ENCODE measurements around the gene PRSS48.
"Not testable (repeated sequence)": the region's sequence is repeated elsewhere in the genome, so short reads cannot be mapped to it uniquely, and the experiment has no call there.

PRSS48 gene

DNA sequence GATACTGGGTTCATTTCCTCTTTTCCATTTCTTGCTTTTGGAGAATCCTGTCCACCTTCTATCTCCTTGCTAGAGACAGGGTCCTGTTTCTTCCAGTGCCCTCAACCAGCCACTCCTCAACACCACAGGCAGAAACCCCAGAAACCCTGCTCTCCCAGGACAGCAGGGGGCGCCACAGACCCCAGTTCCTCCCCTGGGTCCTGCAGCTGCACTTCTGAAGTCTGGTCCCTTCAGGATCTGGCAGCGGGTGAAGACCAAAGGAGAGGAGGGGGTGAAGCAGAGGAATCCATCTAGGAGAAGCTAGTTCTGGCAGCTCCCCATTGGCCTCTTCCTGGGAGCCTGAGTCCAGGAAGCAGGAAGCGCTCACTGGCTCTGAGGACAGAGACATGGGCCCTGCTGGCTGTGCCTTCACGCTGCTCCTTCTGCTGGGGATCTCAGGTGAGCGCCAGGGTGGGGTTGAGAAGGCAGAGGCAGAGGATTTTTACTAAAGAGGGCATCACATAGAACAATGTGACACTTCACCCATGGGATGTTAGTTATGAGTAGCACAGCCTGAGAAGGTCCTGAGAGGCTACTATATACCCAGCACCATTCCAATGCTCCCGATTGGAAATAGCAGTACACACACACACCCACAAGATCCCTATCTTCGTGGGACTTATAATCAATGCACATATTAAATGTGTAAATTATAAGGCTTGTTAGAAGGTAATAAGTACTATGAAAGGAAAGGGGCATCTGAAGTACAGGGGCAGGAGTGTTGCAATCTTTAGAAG is at the start of gene PRSS48:
Gene PRSS48, plus strand, starts transcription at position 375 of the 776 bp plus-strand sequence. Its CDS starts 12 bp downstream, at position 387.
- H3K4me3 Mint-ChIP-seq: no peak within 1 kb of the TSS
- H3K36me3 Mint-ChIP-seq: no peaks in the 10 kb centered on the region
- no peaks in the 10 kb centered on the region for H3K9me3 Mint-ChIP-seq
- no peak within 1 kb of the TSS for H3K27ac Mint-ChIP-seq
- ATAC-seq (replicated peaks) (peak; percentile 65 to 76), DNase-seq (peak; percentile 15)
- no peaks in the 10 kb centered on the region for H3K4me1 Mint-ChIP-seq
- peaks cover 13 to 15% of the 10 kb centered on the region in 2 donors for H3K27me3 Mint-ChIP-seq

DNA sequence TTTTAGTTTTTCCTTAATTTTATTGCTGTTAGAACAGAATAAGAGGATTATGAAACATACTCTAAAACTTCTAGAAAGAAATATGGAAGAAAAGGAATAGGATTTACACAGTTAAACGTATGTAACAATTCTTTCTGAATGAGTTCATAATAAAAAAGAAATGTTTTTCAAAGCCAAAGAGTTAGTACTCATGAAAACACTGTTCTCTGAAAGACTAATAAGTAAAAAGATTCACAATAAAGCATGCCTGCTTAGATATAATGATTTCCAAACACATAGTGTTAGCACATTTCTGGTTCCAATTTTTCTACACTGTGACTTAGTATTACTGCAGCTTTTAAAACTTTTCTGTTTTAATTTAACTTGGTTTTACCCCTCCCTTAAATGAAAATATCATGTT is 49.8 kb upstream of the PRSS48 start:
- ATAC-seq (replicated peaks) (no peak), DNase-seq (no peak)
- Mint-ChIP-seq H3K36me3 (no peaks in the 10 kb centered on the region), H3K27me3 (peaks cover 16 to 23% of the 10 kb centered on the region in 2 donors), H3K4me1 (no peaks in the 10 kb centered on the region), H3K27ac (no peak overlapping the region), H3K9me3 (no peaks in the 10 kb centered on the region), H3K4me3 (no peak overlapping the region)

DNA sequence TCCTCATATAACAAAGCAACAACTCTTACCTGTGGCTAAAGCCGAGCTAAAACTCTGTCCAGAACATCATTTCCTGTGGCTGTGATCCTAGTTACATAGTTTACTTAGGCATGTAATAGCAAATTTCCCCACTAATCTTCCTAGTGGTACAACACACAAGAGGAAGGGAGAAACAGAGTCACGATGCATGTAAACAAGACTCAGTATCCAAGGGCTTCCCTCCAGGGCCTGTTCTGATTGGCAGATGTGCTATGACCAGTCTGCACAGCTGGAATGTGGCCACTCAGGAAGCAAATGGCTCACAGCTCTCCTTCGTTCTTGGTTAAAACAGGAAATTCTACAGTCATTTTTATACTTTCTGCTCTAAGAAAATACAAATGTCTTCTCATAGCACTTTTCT is 49.2 kb upstream of the PRSS48 start:
- H3K36me3 Mint-ChIP-seq: no peaks in the 10 kb centered on the region
- peaks cover 16 to 21% of the 10 kb centered on the region in 2 donors for H3K27me3 Mint-ChIP-seq
- H3K4me1 Mint-ChIP-seq: no peaks in the 10 kb centered on the region
- ATAC-seq (replicated peaks): no peak
- no peak overlapping the region for H3K4me3 Mint-ChIP-seq
- no peaks in the 10 kb centered on the region for H3K9me3 Mint-ChIP-seq
- no peak overlapping the region for H3K27ac Mint-ChIP-seq
- no peak for DNase-seq

DNA sequence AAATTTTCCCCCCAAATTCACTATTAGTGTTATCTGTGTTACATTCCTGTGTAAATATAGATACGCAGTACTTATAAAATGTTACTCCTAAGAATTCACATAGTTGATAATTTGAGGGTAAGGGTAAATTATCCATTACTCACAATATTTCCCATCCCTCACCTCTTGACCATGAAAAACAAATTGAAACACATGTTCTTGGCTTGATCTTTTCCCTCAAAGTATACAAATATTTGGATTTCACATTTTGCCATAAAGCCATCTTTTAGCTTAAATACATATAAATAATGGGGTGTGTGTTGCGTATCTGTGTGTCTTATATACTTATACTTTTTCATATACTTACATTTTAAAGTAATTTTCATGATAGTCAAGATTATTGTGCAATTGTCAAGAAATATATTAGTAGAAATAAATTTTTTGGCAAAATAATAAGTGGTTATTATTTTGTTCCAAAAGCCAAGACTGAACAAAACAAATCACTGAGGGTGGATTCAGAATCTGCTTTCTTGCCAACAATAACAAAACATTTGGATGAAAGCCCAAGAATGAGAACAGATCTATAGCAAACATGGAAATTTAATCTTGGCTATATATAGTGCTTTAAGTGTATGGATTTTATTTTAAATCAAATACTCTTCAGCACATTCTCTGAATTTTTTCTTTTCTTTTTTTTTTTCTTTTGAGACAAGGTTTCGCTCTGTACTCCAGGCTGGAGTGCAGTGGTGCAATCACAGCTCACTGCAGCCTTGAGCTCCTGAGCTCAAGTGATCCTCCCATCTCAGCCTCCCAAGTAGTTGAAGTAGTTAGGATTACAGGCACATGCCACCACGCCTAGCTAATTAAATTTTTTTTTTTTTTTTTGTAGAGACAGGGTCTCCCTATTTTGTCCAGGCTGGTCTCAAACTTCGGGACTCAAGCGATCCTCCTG is 48.5 kb upstream of the PRSS48 start:
- DNase-seq: no peak
- Mint-ChIP-seq H3K4me3 (no peak overlapping the region), H3K36me3 (no peaks in the 10 kb centered on the region), H3K27me3 (peaks cover 12 to 14% of the 10 kb centered on the region in 2 donors), H3K9me3 (no peaks in the 10 kb centered on the region), H3K4me1 (no peaks in the 10 kb centered on the region), H3K27ac (no peak overlapping the region)
- no peak for ATAC-seq (replicated peaks)

GRCh38 chr4:151231915-151232595 is 44.9 kb upstream of the PRSS48 start:
- ATAC-seq (replicated peaks) (no peak), DNase-seq (no peak)
- no peaks in the 10 kb centered on the region for H3K36me3 Mint-ChIP-seq
- peaks cover 10 to 13% of the 10 kb centered on the region in 2 donors for H3K27me3 Mint-ChIP-seq
- no peak overlapping the region for H3K4me3 Mint-ChIP-seq
- H3K27ac Mint-ChIP-seq: no peak overlapping the region
- peaks cover 0 to 5% of the 10 kb centered on the region in 2 donors for H3K9me3 Mint-ChIP-seq
- no peaks in the 10 kb centered on the region for H3K4me1 Mint-ChIP-seq

- H3K4me3 Mint-ChIP-seq: no peak overlapping the region
- no peak for DNase-seq
- no peaks in the 10 kb centered on the region for H3K36me3 Mint-ChIP-seq
- peaks cover 0 to 5% of the 10 kb centered on the region in 2 donors for H3K9me3 Mint-ChIP-seq
- ATAC-seq (replicated peaks): no peak
- H3K27me3 Mint-ChIP-seq: peaks cover 12 to 16% of the 10 kb centered on the region in 2 donors
- no peaks in the 10 kb centered on the region for H3K4me1 Mint-ChIP-seq
- no peak overlapping the region for H3K27ac Mint-ChIP-seq
Observed at GRCh38 chr4:151233600-151233999, 43.4 kb upstream of the PRSS48 start.

- not testable (repeated sequence) for H3K4me3 Mint-ChIP-seq; H3K4me1 Mint-ChIP-seq; ATAC-seq (replicated peaks); H3K36me3 Mint-ChIP-seq; H3K9me3 Mint-ChIP-seq; H3K27ac Mint-ChIP-seq; DNase-seq
- peaks cover 7 to 16% of the 10 kb centered on the region in 2 donors for H3K27me3 Mint-ChIP-seq
Observed at GRCh38 chr4:151235373-151235772, 41.6 kb upstream of the PRSS48 start.

GRCh38 chr4:151236036-151236435 is 40.9 kb upstream of the PRSS48 start:
- peaks cover 7 to 16% of the 10 kb centered on the region in 2 donors for H3K27me3 Mint-ChIP-seq
- ATAC-seq (replicated peaks) (no peak), DNase-seq (no peak)
- H3K36me3 Mint-ChIP-seq: no peaks in the 10 kb centered on the region
- peaks cover 0 to 5% of the 10 kb centered on the region in 2 donors for H3K9me3 Mint-ChIP-seq
- no peak overlapping the region for H3K4me3 Mint-ChIP-seq
- no peak overlapping the region for H3K27ac Mint-ChIP-seq
- H3K4me1 Mint-ChIP-seq: no peaks in the 10 kb centered on the region

DNA sequence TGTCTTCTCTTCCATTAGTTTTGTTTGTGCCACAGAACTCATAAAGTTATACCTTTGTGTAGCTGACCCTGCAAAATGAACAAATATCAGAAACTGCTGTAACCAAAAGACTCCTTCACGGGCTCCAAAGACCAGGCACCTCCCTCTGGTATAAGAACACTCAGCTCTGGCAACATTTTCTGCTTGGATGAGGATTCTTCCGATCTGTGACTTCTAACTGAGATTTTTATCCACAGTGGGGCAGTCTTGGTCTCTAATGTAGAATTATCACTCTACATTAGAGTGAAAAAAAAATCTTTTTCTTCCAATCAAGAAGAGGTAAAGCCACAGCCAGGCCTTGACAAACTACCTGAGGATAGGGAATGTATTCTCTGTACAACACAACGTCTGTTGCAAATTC is 38.5 kb upstream of the PRSS48 start:
- no peak for DNase-seq
- Mint-ChIP-seq H3K4me1 (no peaks in the 10 kb centered on the region), H3K4me3 (no peak overlapping the region), H3K36me3 (no peaks in the 10 kb centered on the region), H3K27me3 (peaks cover 7 to 14% of the 10 kb centered on the region in 2 donors), H3K27ac (no peak overlapping the region), H3K9me3 (peaks cover 0 to 5% of the 10 kb centered on the region in 2 donors)
- ATAC-seq (replicated peaks): no peak

DNA sequence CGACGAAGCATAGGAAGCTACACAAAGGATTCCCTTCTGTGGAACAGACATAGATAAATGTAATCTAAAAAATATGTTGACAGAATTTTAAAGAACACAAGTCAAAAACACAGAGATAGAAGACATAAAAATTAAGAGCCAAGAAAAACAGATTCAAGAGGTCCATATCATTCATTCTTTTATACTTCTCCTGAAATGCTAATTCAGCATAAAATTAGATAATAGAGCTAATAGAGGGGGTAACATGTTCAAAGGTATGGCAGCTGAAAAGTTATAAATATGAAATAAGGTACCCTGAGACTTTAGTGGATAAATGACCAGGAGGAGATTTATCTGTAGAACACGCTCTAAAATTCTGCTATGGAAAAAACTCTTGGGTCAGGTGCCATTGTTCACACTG is 37.4 kb upstream of the PRSS48 start:
- Mint-ChIP-seq H3K27me3 (peaks cover 7 to 10% of the 10 kb centered on the region in 2 donors), H3K4me1 (no peaks in the 10 kb centered on the region), H3K9me3 (peaks cover 0 to 5% of the 10 kb centered on the region in 2 donors), H3K36me3 (no peaks in the 10 kb centered on the region), H3K27ac (no peak overlapping the region), H3K4me3 (no peak overlapping the region)
- no peak for ATAC-seq (replicated peaks)
- no peak for DNase-seq

DNA sequence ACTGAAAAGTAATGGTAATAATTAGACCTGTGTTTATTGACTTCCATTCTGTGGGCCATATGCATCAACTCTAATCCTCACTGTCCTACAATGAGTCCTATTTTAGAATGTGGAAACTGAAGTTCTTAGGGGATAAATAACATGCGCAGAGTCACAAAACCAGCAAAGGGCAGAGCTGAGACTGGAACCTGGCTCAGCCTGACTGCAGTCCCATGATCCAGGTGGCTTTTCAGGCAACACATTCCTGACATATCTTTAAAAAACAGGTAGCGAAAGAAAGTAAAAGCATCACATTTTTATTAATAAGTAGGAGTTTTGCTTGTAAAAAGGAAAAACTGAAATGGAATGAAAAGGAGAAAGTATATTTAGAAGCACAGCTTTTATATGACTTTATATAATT is 34.7 kb upstream of the PRSS48 start:
- peaks cover 10 to 12% of the 10 kb centered on the region in 2 donors for H3K27me3 Mint-ChIP-seq
- no peaks in the 10 kb centered on the region for H3K36me3 Mint-ChIP-seq
- DNase-seq (no peak), ATAC-seq (replicated peaks) (no peak)
- no peaks in the 10 kb centered on the region for H3K9me3 Mint-ChIP-seq
- no peak overlapping the region for H3K4me3 Mint-ChIP-seq
- no peak overlapping the region for H3K27ac Mint-ChIP-seq
- H3K4me1 Mint-ChIP-seq: no peaks in the 10 kb centered on the region

DNA sequence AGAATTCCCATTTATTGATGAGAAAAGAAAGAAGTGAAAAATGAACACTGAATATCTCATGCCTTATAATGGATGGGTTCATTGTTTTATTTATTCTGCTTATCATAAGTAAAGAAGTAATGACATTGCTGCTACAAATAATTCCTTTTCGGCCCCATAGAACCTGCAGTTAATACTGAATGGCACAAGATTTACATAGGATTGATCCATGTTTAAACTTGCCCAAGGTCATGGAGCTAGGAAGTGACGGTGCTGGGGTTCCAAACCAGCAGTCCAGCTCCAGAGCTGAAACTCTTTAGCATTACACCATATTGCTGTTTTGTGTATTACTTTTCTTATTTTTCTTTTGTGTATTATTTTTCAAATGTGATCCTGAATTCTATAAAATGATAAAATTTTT is 30.2 kb upstream of the PRSS48 start:
- H3K4me1 Mint-ChIP-seq: no peaks in the 10 kb centered on the region
- no peak for ATAC-seq (replicated peaks)

GRCh38 chr4:151247395-151247794 is 29.6 kb upstream of the PRSS48 start:
- H3K4me1 Mint-ChIP-seq: no peaks in the 10 kb centered on the region
- H3K27me3 Mint-ChIP-seq: peaks cover 0 to 5% of the 10 kb centered on the region in 2 donors
- DNase-seq: no peak
- H3K36me3 Mint-ChIP-seq: no peaks in the 10 kb centered on the region
- no peak for ATAC-seq (replicated peaks)
- H3K27ac Mint-ChIP-seq: no peak overlapping the region
- no peaks in the 10 kb centered on the region for H3K9me3 Mint-ChIP-seq
- no peak overlapping the region for H3K4me3 Mint-ChIP-seq

More for the DNA sequence above, 30.2 kb upstream of the PRSS48 start:
- Mint-ChIP-seq H3K36me3 (no peaks in the 10 kb centered on the region), H3K27ac (no peak overlapping the region), H3K27me3 (peaks cover 0 to 5% of the 10 kb centered on the region in 2 donors), H3K4me3 (no peak overlapping the region), H3K9me3 (no peaks in the 10 kb centered on the region)
- DNase-seq: no peak

GRCh38 chr4:151248519-151248918 is 28.4 kb upstream of the PRSS48 start:
- no peaks in the 10 kb centered on the region for H3K36me3 Mint-ChIP-seq
- no peaks in the 10 kb centered on the region for H3K9me3 Mint-ChIP-seq
- H3K27me3 Mint-ChIP-seq: peaks cover 0 to 5% of the 10 kb centered on the region in 2 donors
- H3K4me1 Mint-ChIP-seq: no peaks in the 10 kb centered on the region
- ATAC-seq (replicated peaks): no peak
- H3K4me3 Mint-ChIP-seq: no peak overlapping the region
- no peak for DNase-seq
- H3K27ac Mint-ChIP-seq: no peak overlapping the region

Data from stimulated activated naive B cell treated with anti-CD40 and anti-IgM and Interleukin-4, amounts not matched to agents 10 μg/mL and 1 μg/mL and 100 μg/mL, for 72 hours (primary cell).